Cortex of kidney (tissue), 1 donor: ENCODE results near the gene CA7.

ENCODE experiments used
- DNase-seq: peaks from one replicate; lab custom pipeline; 2025; lab: John Stamatoyannopoulos, UW

Gene CA7

DNA sequence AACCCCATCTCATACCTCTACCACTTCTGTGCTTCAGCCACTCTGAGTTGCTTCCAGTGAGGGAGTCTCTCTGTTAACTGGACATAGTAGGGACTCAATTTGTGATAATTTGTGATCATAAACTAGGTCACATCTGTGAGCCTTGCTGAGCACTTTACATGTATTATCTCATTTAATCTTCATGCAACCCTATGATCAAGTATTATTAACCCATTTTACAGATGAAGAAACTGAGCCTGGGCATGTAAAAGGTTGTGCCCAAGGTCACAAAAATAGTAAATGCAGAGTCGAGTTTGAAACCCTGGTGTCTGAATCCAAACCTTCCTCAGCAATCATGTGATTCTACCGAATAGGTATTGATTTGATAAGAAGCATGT is 54.7 kb downstream of the CA7 start:
- DNase-seq: no peak

DNA sequence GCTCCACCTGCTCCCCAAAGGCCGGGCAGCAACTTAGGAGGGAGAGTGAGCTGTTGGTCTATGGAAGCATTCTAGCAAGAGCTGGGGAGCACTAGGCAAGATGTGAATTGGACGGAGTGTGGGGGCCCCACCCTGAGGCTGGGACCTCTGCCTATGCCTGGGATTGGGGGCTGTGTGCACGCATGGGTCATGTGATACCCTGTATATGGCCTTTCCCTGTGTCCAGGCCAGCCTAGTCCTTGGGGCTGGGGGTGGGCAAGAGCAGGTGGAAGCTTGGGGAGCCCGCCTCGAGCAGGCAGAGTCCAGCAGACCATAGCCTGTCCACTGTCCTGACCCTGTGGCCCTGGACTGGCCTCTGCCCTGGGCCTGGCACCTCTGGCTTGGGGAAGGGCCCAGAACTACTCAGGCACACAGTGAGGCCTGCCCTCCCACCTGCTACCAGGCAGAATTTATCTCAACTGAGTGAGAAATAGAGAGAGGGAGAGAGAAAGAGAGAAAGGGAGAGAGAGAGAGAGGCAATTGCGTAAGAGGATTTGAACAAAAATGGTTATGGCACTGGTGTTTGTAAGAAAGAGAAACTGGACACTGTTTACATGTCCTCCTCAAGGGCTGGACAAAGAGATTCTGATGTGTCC is 55.2 kb downstream of the CA7 start:
- DNase-seq: no peak

- no peak for DNase-seq
Measured at GRCh38 chr16:66899945-66900710, 55.9 kb downstream of the CA7 start.

GRCh38 chr16:66900721-66901441 is 56.7 kb downstream of the CA7 start:
- no peak for DNase-seq

GRCh38 chr16:66901626-66902025 is 57.4 kb downstream of the CA7 start:
- DNase-seq: no peak

DNA sequence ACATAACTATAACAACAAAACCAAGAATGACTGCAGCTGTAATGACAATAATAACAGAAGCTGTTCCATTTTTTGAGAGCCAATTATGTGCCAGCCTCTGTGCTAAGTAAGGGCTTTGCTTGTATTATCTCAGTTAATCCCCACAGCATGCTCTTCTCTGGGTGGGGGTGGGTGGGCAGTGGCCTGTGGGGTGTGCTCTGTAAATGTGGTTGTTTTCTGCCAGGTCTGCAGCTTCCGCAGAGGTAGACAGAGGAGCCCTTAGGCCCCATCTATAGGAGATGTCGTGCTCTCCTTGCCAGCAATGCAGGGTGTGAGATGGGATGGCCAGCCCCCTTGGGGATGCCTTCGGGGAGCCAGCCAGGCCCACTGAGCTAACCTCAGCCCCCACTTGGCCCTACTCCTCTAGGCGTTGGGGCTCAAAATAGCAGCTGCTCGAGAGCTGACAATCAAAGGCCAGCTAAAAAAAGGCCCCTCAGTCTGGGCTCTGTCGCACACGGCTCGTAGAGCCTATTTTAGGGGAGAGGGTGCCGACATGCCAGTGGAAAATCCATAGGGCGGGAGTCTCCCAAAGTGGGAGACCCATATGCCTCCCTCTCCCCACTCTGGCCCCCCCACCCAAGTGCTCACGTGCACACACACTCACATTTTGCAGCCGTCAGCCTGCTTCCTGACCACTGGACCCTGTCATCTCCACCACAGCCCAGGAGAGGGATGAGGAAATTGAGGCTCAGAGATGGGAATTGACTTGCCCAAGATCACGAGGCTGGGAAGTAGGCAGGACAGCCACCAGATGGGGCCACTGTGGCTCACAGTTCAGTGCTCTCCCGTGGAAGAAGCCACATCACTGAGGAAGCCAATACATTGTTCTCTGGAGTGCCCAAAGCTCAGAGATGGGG is 58.7 kb downstream of the CA7 start:
- DNase-seq: no peak
